GM12878 (cell line): ENCODE measurements around the gene STARD3. TPM values are rescaled to one million over a fixed set of nuclear protein-coding genes. Genes with fewer than 3 reads are reported as not detected.

Experiments
- ATAC-seq: fragments of 200-7000 bp; cut with Tn5 transposase; 3 replicates; pipeline ENCODE4 v1.9.1; 2020; ENCODE audit warnings: mild to moderate bottlenecking, moderate library complexity
- BruUV-seq: library from RNA; stranded (reverse); fragments of 400-500 nt; replicated peaks from 2 replicates; lab custom pipeline; 2021; lab: Mats Ljungman, UMichigan
- CTCF ChIA-PET: fragments of 300-600 bp; sonication (Branson Sonifier 250); formaldehyde crosslinking; extraction: SDS; loops from one replicate; lab custom pipeline; 2021; ENCODE audit warnings: inconsistent platforms; lab: Yijun Ruan, JAX
- POLR2A ChIA-PET: fragments of 350-600 bp; formaldehyde crosslinking; extraction: SDS; loops from one replicate; lab custom pipeline; 2021; ENCODE audit warnings: inconsistent platforms; lab: Charles Lee
- RAD21 ChIA-PET: fragments of 300-600 bp; sonication (Branson Sonifier 250); formaldehyde crosslinking; loops from one replicate; lab custom pipeline; 2023; ENCODE audit warnings: antibody characterized with exemption; ENCODE audit not compliant: unreplicated experiment; lab: Charles Lee
- SMC1A ChIA-PET: fragments of 300-600 bp; sonication (Branson Sonifier 250); formaldehyde crosslinking; loops from one replicate; lab custom pipeline; 2023; ENCODE audit not compliant: unreplicated experiment, uncharacterized antibody; lab: Charles Lee
- DNase-seq: peaks from one replicate; pipeline ENCODE4 v3.0.0-alpha.2; 2011; ENCODE audit warnings: low read depth, low spot score
- FAIRE-seq: peaks from 3 replicates; lab custom pipeline; 2011; peaks lifted over from hg19 to GRCh38; lab: Jason Lieb, UNC
- H2AFZ ChIP-seq: 2 replicates; pipeline ENCODE4 v1.6.0; 2011; ENCODE audit warnings: low read depth, low read length, control low read depth; ENCODE audit not compliant: control insufficient read depth
- H3K27ac ChIP-seq: 2 replicates; pipeline ENCODE4 v1.5.1; 2011; ENCODE audit warnings: control low read depth; ENCODE audit not compliant: control insufficient read depth, insufficient read depth
- H3K27me3 ChIP-seq, 2 experiments: replicated peaks in 1 of 2; 2 replicates each; pipeline versions ENCODE4 v1.6.0 to v1.6.1; 2011; ENCODE audit warnings: low read length in 1 of 2; ENCODE audit not compliant: control insufficient read depth in 2 of 2, insufficient read depth in 2 of 2
- H3K36me3 ChIP-seq, 2 experiments: 2 replicates each; pipeline ENCODE4 v1.5.1; 2011; ENCODE audit warnings: low read length in 1 of 2; ENCODE audit not compliant: control insufficient read depth in 2 of 2, insufficient read depth in 2 of 2
- H3K4me1 ChIP-seq: 2 replicates; pipeline ENCODE4 v1.6.1; 2011; ENCODE audit warnings: mild to moderate bottlenecking, low read length, moderate library complexity, mixed read lengths; ENCODE audit not compliant: control insufficient read depth, insufficient read depth
- H3K4me2 ChIP-seq: 2 replicates; pipeline ENCODE4 v1.6.0; 2011; ENCODE audit warnings: control low read depth; ENCODE audit not compliant: control insufficient read depth, insufficient read depth
- H3K4me3 ChIP-seq: fragments of 200-600 bp; sonication (generic); 2 replicates; pipeline ENCODE4 v1.5.1; 2016
- H3K79me2 ChIP-seq: 2 replicates; pipeline ENCODE4 v1.6.0; 2011; ENCODE audit warnings: low read length; ENCODE audit not compliant: control insufficient read depth, insufficient read depth
- H3K9ac ChIP-seq: 2 replicates; pipeline ENCODE4 v1.8.0; 2011; ENCODE audit warnings: low read length, control low read depth, mixed read lengths; ENCODE audit not compliant: control insufficient read depth, insufficient read depth
- H3K9me3 ChIP-seq: replicated peaks from 3 replicates; pipeline ENCODE4 v1.5.1; 2011; ENCODE audit warnings: mild to moderate bottlenecking, low read length; ENCODE audit not compliant: control insufficient read depth, insufficient read depth
- H4K20me1 ChIP-seq: 2 replicates; pipeline ENCODE4 v1.6.0; 2011; ENCODE audit not compliant: control insufficient read depth, insufficient read depth
- ASH2L ChIP-seq: fragments of 300-600, 200-600 bp; sonication (generic); IDR thresholded peaks from 2 replicates; pipeline ENCODE4 v1.6.1; 2017; ENCODE audit warnings: low read depth, mild to moderate bottlenecking, borderline replicate concordance
- ESRRA ChIP-seq: IDR thresholded peaks from 2 replicates; pipeline ENCODE4 v1.6.1; 2012; ENCODE audit warnings: mild to moderate bottlenecking, low read length, improper control_type of control experiment
- JUNB ChIP-seq: IDR thresholded peaks from 2 replicates; pipeline ENCODE4 v1.6.1; 2016; ENCODE audit warnings: antibody characterized with exemption, mild to moderate bottlenecking
- LARP7 ChIP-seq: fragments of 450-650 bp; IDR thresholded peaks from 2 replicates; pipeline ENCODE4 v1.6.1; 2017; ENCODE audit warnings: mild to moderate bottlenecking
- NFIC ChIP-seq: IDR thresholded peaks from 2 replicates; pipeline ENCODE4 v1.6.1; 2012; ENCODE audit warnings: low read depth, mild to moderate bottlenecking, inconsistent platforms, low read length, moderate library complexity
- PBX3 ChIP-seq: IDR thresholded peaks from 2 replicates; pipeline ENCODE4 v1.6.1; 2011; ENCODE audit warnings: mild to moderate bottlenecking, low read depth, low read length, moderate library complexity; ENCODE audit not compliant: insufficient replicate concordance
- PML ChIP-seq: IDR thresholded peaks from 2 replicates; pipeline ENCODE4 v1.6.1; 2012; ENCODE audit warnings: low read length, inconsistent platforms
- RUNX3 ChIP-seq: IDR thresholded peaks from 2 replicates; pipeline ENCODE4 v1.6.1; 2012; ENCODE audit warnings: low read length, inconsistent platforms
- TCF12 ChIP-seq: IDR thresholded peaks from 2 replicates; pipeline ENCODE4 v1.6.1; 2011; ENCODE audit warnings: low read depth, mild to moderate bottlenecking, low read length
- TCF3 ChIP-seq: IDR thresholded peaks from 2 replicates; pipeline ENCODE4 v1.6.1; 2012; ENCODE audit warnings: low read depth, mild to moderate bottlenecking, low read length, borderline replicate concordance; ENCODE audit not compliant: insufficient read depth
- WGBS: methylation state at CpG from one replicate; pipeline ENCODE4 v1.1.6; 2016; ENCODE audit warnings: low lambda C conversion rate; ENCODE audit not compliant: insufficient replicate concordance, insufficient coverage; ENCODE audit errors: missing lambda C conversion rate; 5-methylcytosine and 5-hydroxymethylcytosine counted together
- in situ Hi-C: fragments of 300-500 bp; cut with MboI; formaldehyde crosslinking; loops from 9 replicates; pipeline ENCODE4 v1.14.3; 2018; ENCODE audit warnings: mixed read lengths
- intact Hi-C: fragments of 100-400 bp; cut with micrococcal nuclease; formaldehyde crosslinking; loops from one replicate; pipeline ENCODE4 v1.14.2; 2022; ENCODE audit not compliant: unreplicated experiment
- polyA plus RNA-seq, 11 experiments: library from polyadenylated mRNA; depleted of rRNA in 4 of 11; unstranded in 6 of 11; stranded (reverse) in 5 of 11; fragments of >200 nt; fragmentation: Nextera tagmentation in 4 of 11; fragmentation: Illumina TruSeq in 1 of 11; extraction: Ambion mirVana in 4 of 11; extraction: Trizol in 1 of 11; gene quantifications; 1 replicate in 1 of 11; 2 replicates in 10 of 11; pipeline versions ENCODE4 v1.2.1 to v1.2.3, GENCODE V29; 2011 to 2016; ENCODE audit warnings: inconsistent platforms in 2 of 11, missing spikeins in 2 of 11, low read depth in 1 of 11
- total RNA-seq, 4 experiments: library from RNA; depleted of rRNA in 3 of 4; stranded (reverse); fragments of >200 nt in 3 of 4; fragmentation: Illumina TruSeq in 1 of 4; extraction: Trizol in 1 of 4; gene quantifications; 2 replicates each; pipeline versions ENCODE4 v1.2.1 to v1.2.3, GENCODE V29; 2013 to 2021

STARD3 gene
- total and polyA plus RNA-seq, 10 of the 15 experiments (the other 5 are each of a cell fraction or from before 2014, with no cell fraction given), result 0.08 to 62.7 (median 27.5) TPM

GRCh38 chr17:39666601-39667261, 29.8 kb downstream of the STARD3 start:
- 33% methylated on average over 11 of the region's 11 CpGs for WGBS
- H3K9ac ChIP-seq, result no peak overlapping the region
- ATAC-seq (no peak), FAIRE-seq (no peak), DNase-seq (no peak)
- ChIA-PET CTCF (interaction anchor here (0.6 to 8.4 kb wide), 5 partner anchors 10 to 43 kb away, joined by 3 to 64 read pairs (median 4); no protein-coding TSS in a partner anchor), SMC1A (no interaction called here), RAD21 (no interaction called here), POLR2A (interaction anchor here (0.7 kb wide), 1 partner anchor 32 kb away, joined by 4 read pairs; no protein-coding TSS in a partner anchor)
- H3K9me3 ChIP-seq, result no peaks in the 10 kb centered on the region
- no peaks in the 10 kb centered on the region for H3K4me1 ChIP-seq
- no peak overlapping the region for H3K4me2 ChIP-seq
- intact Hi-C loops (no loop called here), in situ Hi-C loops (no loop called here)
- peaks cover 4 to 6% of the 10 kb centered on the region in 2 experiments; a peak in 3 of 4 replicates for H3K27me3 ChIP-seq
- H4K20me1 ChIP-seq, result no peaks in the 10 kb centered on the region; the same call in 1 of the 2 replicates
- BruUV-seq, result no TSS peak
- H3K79me2 ChIP-seq, result no peaks in the 10 kb centered on the region
- no peak overlapping the region for H3K27ac ChIP-seq
- H2AFZ ChIP-seq, result no peak overlapping the region
- H3K4me3 ChIP-seq, result no peak overlapping the region
- TF ChIP-seq LARP7, result no peak
- H3K36me3 ChIP-seq, result peaks cover 0 to 7% of the 10 kb centered on the region in 2 experiments; a peak in 3 of 4 replicates

GRCh38 chr17:39667262-39667944, 30.5 kb downstream of the STARD3 start:
- peaks cover 0 to 5% of the 10 kb centered on the region in 2 experiments; a peak in 2 of 4 replicates for H3K36me3 ChIP-seq
- intact Hi-C loops, result no loop called here
- DNase-seq (no peak), ATAC-seq (peak; percentile 15; the same call in 1 of the 3 replicates), FAIRE-seq (no peak)
- ChIA-PET RAD21 (no interaction called here), SMC1A (interaction anchor here (1.5 kb wide), 1 partner anchor 46 kb away, joined by 6 read pairs; no protein-coding TSS in a partner anchor), POLR2A (interaction anchor here (0.7 kb wide), 1 partner anchor 31 kb away, joined by 4 read pairs; no protein-coding TSS in a partner anchor), CTCF (interaction anchor here (0.6 to 9.1 kb wide), 6 partner anchors 10 to 45 kb away, joined by 3 to 114 read pairs (median 4); no protein-coding TSS in a partner anchor)
- in situ Hi-C loops, result no loop called here
- H3K4me3 ChIP-seq, result no peak overlapping the region
- H3K4me1 ChIP-seq, result no peaks in the 10 kb centered on the region
- no peak overlapping the region for H3K9ac ChIP-seq
- H3K9me3 ChIP-seq, result no peaks in the 10 kb centered on the region
- H3K27me3 ChIP-seq, result peaks cover 4 to 6% of the 10 kb centered on the region in 2 experiments; a peak in 3 of 4 replicates
- no peak overlapping the region for H3K27ac ChIP-seq
- no peaks in the 10 kb centered on the region; the same call in 1 of the 2 replicates for H4K20me1 ChIP-seq
- H2AFZ ChIP-seq, result no peak overlapping the region
- H3K79me2 ChIP-seq, result no peaks in the 10 kb centered on the region
- no peak overlapping the region for H3K4me2 ChIP-seq
- 32% methylated on average over 28 of the region's 49 CpGs for WGBS
- no TSS peak for BruUV-seq
- TF ChIP-seq NFIC (no peak), PML (no peak), PBX3 (no peak), RUNX3 (no peak), TCF12 (no peak), ASH2L (no peak), TCF3 (no peak), ESRRA (no peak), JUNB (no peak)
